GM12872 (cell line): Measurements from ENCODE around the gene RNF43.

Source experiments
- TF ChIP-seq, protein P1 (sequence below): IDR thresholded peaks from 3 replicates; pipeline ENCODE4 v1.5.1; 2011; ENCODE audit warnings: low read depth, mild to moderate bottlenecking, low read length, moderate library complexity; ENCODE audit not compliant: insufficient read depth

RNF43 gene

DNA sequence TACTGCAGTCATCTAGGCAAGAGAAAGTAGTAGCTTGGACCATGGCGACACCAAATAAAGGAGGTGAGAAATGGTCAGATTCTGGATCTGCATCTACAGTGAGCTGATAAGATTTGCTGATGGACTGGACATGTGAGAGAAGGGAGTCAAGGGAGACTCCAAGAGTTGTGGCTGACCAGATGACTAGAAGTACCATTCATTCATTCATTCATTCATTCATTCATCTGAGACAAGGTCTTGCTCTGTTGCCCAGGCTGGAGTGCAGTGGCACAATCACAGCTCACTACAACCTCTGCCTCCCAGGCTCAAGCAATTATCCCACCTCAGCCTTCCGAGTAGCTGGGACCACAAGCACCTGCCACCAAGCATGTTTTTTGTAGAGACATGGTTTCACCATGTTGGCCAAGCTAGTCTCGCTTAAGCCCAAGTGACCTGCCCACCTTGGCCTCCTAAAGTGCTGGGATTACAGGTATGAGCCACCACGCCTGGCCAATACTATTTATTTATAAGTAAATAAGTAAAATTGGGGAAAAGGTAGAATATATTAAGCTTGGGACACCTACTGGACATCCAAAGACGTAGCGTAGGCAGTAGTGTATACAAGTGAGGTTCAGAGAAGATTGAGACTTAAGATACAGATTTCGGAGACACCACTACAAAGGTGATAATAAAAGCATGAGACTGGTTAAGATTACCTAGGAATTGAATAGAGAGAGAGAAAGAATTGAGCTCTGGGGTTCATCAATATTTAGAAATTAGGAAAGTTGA is 15.7 kb upstream of the RNF43 start:
- TF ChIP-seq, protein P1, sequence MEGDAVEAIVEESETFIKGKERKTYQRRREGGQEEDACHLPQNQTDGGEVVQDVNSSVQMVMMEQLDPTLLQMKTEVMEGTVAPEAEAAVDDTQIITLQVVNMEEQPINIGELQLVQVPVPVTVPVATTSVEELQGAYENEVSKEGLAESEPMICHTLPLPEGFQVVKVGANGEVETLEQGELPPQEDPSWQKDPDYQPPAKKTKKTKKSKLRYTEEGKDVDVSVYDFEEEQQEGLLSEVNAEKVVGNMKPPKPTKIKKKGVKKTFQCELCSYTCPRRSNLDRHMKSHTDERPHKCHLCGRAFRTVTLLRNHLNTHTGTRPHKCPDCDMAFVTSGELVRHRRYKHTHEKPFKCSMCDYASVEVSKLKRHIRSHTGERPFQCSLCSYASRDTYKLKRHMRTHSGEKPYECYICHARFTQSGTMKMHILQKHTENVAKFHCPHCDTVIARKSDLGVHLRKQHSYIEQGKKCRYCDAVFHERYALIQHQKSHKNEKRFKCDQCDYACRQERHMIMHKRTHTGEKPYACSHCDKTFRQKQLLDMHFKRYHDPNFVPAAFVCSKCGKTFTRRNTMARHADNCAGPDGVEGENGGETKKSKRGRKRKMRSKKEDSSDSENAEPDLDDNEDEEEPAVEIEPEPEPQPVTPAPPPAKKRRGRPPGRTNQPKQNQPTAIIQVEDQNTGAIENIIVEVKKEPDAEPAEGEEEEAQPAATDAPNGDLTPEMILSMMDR: no peak

DNA sequence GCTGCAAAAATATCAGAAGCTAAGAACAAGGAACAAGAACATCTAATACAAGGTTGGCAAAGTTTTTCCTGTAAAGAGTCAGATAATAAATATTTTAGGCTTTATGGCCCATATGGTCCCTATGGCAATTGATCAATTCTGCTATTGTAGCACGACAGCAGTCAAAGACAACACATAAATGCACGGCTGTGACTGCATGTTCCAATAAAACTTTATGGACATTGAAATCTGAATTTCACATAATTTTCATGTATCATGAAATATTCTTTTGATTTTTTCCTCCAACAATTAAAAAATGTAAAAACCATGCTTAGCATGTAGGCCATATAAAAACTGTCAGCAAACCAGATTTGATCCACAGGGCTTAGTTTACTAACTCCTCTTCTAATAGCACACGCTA is 10.5 kb upstream of the RNF43 start:
- TF ChIP-seq, protein P1: no peak

DNA sequence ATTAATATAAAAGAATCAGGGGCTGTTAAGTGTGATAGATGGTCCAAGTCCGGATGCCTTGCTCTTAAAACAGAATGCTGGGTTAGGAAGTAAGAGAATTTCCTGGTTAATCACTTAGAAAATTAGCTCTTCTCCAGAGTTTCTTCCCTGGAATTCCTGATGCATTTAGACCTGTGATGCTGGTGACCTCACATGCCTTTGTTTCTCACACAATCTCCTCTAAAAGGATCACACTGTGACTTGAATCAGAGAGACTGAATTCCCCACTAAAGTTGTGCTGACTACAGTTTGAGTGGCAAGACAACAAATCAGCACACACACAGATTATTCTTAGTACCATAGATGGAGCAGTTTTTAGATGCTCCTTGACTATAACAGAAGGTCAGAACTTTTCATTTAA is 4.4 kb upstream of the RNF43 start:
- TF ChIP-seq, protein P1: no peak

DNA sequence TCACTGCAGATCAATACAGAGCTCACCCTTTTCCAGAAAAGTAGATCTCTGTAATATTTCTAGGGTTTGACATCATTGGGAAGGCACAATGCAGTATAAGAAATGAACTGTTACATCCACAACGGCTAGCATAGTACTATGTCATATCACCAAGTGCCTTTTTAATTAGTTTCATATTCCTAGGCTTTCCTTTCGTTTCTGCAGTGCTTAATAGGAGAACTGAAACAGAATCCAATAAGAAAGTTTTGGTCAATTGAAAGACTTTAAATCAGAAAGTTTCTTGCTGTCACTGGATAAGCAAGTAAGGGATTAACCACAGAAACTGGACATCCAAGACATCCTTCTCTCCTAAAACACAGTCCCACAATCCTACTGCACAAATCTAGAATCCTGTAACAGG is 3.5 kb upstream of the RNF43 start:
- TF ChIP-seq, protein P1: no peak

DNA sequence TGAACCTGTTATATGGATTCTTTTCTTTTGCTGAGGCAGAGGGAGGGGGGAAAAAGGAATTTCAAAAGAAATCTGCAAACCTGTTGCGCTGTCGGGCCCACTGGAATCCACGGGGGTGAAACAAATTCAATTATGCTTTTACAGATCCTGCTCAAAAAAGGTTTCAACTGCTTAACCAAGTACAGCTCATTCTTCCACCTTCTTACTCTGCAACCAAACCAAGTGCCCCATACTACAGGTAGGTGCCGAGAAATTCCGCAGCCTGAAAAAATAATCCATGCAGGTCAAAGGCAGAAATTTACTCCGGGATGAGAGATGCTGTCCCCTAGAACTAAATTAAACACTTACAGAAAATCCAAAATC is 416 bp downstream of the RNF43 start:
- TF ChIP-seq, protein P1: no peak

DNA sequence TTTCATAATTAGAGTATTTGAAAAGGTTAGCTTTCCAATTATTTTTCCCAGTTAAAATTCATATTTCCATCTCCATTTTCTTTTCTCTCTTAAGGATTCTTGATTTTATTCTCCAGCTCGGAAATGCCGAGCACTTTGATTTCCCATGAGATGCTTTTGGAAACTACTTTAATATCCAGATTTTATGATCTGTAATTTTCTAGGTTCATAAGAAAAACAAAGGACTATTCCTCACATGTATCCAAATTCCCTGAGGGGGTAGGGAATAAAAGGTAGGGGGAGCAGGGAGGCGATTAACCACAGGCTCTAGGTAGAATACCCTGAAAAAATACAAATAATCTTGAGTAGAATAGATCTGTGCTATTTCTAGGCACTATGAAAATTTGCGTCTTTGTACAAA is 938 bp downstream of the RNF43 start:
- TF ChIP-seq, protein P1: no peak

DNA sequence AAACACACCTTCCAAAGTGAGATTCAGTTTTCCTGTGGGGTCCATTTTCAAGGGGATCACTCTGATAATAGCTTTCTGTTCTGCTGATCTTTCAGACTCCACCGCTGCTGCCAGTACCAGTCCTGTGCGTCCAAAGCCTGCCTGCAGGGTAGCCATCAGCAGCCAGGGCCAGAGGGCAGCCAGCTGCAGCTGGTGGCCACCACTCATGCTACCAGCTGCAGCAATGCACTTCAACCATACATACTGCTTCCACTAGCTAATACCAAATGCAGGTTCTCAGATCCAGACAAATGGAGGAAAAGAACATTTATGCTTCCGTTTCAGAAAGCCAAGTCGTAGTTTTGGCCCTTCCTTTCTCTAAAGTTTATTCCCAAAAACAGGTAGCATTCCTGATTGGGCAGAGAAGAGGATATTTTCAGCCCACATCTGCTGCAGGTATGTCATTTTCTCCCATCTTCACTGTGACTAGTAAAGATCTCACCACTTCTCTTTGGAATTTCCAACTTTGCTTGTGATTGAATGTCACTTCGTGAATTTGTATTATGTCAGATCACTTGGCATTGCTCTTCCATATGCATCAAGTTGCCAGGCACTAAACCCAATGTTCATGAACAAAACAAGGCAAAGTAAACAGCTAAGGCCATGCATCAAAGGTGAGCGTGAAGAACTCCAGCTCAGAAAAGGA is 1.8 kb downstream of the RNF43 start:
- TF ChIP-seq, protein P1: no peak
